HG02970 (cell line): ENCODE measurements around the gene RAB17.
"Not testable (repeated sequence)": the region's sequence is repeated elsewhere in the genome, so short reads cannot be mapped to it uniquely, and the experiment has no call there.

Source experiments
- ATAC-seq: cut with Tn5 transposase; IDR thresholded peaks from one replicate; pipeline ENCODE4 v1.9.1; 2021; ENCODE audit warnings: mild to moderate bottlenecking, moderate library complexity, moderate number of reproducible peaks; ENCODE audit not compliant: unreplicated experiment, low FRiP score

RAB17 gene

DNA sequence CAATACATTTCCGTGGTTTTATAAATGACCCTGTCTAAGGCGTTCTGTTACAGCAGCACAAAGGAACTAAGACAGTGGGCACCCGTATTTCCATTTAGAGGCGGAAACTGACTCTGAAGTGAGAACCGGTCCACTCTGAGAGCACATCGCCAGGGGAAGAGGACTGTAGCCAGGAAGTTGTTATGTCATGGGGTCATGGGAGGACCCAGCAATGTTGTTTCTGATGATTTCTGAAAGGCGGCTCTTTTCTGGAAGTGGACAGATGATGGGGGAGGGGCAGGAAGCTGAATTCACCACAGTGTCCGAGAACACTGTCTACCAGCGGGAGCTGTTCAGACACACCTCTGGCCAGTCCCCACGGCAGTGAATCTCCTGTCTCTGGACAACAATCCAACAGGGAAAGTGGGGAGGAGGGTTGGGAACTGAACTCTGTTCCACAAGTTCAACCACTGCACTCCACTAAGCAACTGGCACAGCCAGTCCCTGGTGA lies 34.7 kb upstream of the RAB17 start:
- ATAC-seq: no peak

DNA sequence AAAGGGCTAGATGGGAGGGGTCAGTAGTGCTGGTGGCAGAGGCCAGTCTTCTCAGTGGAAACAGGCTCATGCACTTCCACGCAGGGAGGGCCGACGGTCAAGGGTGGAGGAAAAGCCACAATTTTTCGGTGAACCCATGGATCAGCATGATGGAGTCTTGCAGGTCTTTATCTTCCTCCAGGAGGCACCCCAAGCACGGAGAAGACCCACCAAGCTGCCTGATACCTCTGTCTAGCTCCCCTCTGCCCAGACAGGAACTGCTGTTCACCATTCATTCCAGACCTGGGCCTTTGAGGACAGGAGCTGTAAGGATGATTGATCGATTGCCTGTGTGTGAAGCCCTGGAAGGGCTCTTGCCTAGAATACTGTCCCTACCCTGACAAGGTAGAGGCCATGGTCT lies 34.0 kb upstream of the RAB17 start:
- no peak for ATAC-seq

DNA sequence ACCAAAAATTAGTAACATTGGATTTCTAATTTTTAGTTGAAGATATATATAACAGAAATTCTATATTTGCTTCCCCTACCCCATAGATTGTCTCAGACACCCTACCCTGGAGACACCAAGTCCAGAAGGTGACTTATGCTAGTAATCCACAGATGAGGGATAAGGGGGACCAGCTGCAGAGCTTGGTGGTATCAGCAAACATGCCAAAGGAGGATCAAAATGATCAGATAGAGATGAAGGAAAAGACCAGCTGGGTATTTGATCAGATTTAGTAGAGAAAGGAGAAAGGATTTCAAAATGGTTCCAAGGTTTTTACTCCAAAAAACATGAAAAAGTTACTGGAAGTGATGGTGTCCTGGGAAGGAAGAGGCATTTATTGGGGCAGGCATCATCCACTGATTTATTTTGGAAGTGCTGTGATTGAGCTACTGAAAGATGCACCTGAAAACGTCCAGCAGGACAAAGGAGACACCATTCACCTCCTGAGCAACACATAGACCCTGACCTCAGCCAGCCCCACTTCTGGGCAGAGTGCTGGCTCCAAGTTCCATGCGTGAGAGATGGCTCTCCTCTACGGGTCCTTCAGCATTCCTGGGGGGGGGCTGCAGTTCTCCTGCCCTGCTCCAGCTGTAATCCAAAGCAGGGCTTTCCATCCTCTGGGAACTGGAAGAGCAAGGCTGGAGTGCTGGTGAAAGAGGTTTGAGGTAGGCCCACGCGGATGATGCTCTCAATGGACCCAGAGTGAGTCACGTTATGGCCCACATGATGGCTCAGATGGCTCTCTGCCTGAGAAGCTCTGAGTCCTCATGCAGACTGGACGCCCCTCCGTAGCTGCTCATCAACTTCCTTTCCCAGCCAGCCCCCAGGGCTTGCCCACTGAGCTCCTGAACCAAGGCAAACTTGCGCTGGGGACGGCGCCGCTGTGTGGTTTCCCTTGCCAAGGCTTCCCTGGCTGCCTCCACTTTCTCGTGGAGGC lies 33.2 kb upstream of the RAB17 start:
- no peak for ATAC-seq

DNA sequence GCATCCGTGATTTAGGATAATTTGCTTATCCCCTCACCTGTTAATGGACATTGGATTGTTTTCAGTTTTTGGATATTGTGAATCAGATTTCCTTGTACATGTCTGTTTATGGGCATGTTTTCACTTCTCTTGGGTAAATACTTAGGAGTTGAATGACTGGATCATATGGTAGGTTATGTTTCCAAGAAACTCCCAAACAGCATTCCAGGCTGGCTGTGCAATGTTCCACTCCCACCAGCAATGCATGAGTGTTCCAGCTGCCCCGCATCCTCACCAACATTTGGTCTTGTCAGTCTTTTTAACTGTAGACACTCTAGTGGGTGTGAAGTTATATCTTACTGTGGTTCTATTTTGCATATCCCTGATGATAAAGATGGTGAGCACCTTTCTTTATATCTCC lies 27.9 kb upstream of the RAB17 start:
- ATAC-seq: no peak

DNA sequence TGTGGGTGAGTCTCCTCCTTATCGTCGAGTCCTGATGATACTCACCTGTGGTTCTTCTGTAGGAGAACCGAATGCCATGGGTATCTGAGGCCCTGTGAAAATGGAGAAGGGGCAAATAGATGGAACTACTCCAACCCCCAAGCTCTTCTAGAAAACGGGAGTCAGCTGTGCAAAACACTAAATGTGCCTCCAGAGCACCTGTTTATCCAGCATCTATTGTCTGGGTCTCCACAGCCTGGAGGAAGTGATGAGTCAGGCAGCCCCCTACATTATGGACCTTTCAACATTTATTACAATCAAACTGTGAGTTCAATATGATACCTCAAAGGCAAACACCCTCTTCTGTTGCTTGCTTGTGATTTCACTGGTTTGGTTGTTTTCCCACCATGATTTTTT lies 27.1 kb upstream of the RAB17 start:
- ATAC-seq: no peak

DNA sequence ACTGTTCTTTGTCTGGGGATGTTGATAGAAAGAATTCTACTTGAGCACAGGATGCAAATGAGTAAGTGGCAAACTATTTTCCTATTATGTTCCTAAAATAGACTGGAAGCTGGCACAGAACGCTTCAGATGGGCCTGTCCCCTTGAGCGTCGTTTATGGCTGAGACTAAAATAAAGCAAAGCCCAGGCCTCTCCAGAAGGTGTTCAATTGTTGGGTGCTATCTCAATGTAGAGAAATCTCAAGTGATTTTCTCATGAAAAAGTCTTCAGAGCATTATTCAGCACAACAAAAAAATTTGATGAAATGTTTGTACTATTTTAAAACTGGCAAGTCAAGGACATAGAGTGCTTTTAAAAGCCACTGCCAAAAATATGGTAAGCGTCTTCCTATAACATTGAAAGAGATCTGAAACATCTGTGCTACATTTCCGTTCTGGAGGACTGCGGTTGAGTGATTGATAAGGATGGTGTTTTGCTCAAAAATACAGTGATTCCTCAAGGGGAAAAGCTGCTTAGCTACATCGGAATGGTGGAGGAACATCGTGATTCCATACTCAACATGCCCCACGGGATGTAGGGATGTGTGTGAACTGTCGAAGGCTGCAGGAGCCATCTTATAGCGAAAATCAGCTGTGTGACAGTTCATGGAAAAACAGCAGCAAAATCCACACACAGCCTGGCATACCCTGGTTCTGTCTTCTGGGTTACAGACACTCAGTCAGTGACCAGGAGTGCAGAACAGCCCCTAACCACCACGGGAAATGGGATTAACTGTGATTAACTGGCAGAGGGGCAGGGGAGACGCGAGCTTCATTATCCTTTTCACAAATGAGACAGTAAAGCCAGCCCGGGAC lies 26.4 kb upstream of the RAB17 start:
- no peak for ATAC-seq

DNA sequence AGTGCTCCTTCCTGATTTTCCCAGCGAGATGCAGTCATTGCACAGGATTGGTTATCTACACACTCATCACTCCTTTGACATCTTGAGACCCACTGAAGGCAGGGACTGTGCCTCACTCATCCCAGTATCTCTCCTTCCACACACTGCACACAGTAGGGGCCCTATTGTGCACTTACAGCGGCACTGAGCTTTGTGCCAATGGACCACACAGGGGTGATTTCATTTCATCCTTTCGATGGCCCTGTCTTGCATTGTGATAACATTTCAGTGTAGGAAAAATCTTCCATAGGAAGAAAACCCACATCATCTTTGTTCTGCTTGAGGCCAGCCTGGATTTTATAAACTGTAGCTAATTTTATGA lies 25.8 kb upstream of the RAB17 start:
- ATAC-seq: no peak

DNA sequence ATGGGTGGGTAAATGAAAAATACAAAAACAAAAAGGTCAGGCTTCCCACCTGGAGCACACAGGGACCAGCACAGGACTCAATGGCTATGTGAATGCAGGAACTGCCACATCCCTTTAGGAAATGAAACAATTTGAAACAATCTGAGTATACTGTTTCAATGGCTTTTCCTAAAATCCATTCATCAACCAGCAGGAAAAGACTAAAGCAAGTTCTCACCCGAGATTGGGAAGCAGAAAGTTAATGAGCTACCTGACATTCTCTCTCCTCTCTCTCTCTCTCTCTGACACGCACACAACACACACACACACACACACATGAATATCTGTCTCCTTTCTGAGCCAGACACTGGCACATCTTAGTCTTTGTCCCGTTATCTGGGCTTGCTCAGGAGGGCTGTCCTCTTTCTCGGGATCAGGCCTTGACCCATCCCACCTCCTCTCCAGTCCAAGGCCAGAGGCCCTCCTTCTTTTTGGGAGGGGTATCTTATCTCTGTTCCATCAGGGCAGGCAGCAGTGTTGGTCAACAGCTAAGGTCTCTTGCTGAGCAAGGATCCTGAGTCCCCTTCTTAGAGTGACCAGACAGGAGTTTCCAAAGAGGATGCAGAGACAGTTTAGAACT lies 25.2 kb upstream of the RAB17 start:
- no peak for ATAC-seq

DNA sequence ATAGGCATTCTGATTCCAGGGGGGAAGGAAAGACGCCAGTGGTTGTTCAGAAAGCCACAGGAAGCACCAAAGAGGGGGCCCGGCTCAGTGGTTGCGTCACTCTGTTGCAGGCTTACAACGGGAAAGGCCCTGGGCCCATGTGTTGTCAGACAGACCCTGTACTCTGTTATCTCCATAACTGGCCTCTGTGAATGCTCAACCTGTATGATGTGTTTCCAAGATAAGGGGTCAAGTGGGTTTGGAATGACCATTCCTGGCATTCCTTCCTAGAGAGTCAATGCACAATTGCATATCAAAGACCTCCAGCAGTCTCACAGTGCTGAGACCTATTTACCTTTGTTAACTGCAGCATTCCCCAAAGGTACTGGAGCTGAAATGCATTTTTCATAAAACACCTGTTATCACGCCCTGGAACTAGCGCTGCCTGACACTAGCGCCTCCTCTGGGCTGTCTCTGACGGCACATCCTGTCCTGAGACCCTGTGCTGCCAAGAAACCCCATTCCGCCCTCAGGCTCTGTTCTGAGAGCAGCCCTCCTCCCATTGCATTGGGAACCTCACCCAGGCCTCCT lies 23.7 kb upstream of the RAB17 start:
- no peak for ATAC-seq

DNA sequence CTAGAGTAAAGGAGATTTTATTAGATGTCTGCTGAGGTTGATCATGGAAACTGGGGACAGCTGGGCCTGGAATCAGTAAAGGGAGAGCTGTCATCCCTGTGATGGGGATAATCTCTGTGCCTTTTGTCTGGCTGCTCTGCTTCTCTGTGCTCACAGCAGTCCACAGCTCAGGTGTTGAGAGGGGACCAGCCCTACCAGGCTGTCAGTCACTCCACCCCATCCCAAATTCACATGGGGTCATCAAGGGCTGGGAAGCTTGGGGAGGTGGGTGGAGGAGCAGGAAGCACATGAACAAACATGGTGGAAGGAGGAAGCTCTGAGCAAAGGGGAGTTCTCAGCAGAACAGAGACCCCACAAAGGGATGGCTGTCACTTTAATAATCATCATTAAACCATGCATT lies 23.1 kb upstream of the RAB17 start:
- ATAC-seq: no peak

DNA sequence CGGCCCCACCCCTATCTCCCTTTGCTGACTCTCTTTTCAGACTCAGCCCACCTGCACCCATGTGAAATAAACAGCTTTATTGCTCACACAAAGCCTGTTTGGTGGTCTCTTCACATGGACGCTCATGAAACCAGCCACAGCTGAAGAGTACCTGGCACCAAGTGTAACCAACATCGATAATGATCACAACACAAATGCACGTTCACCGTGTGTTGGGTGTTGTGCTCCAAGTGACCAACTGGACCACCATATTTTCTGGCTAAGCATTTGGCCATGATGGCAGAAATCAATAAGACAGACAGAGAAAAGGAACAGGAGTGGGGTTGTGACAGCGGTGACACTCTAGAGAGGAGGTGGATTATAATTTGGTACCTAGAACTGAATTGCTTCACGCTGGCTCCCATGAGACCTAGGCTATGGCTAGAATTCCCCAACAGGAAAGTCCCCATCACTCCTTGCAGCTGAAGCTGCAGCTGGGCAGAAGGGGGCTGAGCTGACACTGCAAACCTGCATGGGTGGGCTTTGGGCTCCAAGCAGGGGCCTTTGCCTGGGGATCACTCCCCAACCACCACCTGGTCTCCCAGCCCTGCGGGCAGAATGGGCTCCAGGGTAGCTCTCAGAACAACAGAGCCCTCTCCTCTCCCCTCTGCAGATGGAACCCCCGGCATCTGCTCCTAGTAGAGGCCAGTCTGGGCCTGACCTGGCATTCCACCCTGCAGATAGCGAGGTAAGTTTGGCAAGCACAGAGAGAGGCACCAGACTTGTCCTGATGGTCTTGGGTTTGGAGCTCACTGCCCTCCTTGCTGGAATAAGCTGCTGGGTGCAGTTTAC lies 22.2 kb upstream of the RAB17 start:
- no peak for ATAC-seq

DNA sequence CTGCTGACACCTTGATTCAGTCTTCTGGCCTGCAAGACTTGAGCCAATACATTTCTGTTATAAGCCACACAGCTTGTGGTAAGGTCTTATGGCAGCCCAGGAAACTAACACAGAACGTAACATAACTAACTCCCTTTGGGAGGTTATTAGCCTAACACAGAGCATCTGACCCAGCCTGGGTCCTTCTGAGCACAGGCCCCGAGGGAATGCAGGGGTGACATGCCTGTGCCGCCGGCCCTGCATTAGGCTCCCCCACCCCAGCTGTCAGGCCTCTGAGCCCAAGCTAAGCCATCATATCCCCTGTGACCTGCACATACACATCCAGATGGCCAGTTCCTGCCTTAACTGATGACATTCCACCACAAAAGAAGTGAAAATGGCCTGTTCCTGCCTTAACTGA lies 16.0 kb upstream of the RAB17 start:
- not testable (repeated sequence) for ATAC-seq

DNA sequence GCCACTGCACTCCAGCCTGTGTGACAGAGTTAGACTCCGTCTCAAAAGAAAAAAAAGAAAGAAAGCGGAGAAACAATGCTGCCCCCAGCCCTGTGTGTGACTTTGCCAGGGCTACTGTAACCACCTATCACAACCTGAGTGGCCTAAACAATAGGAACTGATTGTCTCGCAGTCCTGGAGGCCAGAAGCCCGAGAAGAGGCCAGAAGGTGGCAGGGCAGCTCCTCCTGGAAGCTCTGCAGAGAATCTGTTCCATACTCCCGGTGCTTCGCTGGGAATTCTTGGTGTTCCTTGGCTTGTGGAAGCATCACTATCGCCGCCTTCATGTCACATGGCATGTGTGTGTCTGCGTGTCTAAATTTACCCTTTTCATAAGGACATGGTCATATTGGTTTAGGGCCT lies 14.4 kb upstream of the RAB17 start:
- ATAC-seq: no peak

DNA sequence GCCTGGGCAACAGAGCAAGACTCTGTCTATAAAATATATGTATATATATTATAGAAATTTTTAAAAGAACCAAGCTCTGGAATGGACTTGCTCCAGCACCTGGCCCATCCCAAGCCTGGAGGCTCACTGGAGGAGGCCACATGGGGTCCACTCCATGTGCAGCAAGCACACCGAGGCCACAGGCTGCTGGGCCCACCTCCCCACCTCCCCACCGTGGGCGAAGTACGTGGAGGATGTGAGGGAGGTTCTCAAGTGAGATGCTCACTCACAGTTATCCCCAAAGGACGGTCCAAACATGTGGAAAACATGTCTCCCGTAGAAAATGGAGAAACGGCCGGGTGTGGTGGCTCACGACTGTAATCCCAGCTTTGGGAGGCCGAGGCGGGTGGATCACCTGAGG lies 13.9 kb upstream of the RAB17 start:
- no peak for ATAC-seq

DNA sequence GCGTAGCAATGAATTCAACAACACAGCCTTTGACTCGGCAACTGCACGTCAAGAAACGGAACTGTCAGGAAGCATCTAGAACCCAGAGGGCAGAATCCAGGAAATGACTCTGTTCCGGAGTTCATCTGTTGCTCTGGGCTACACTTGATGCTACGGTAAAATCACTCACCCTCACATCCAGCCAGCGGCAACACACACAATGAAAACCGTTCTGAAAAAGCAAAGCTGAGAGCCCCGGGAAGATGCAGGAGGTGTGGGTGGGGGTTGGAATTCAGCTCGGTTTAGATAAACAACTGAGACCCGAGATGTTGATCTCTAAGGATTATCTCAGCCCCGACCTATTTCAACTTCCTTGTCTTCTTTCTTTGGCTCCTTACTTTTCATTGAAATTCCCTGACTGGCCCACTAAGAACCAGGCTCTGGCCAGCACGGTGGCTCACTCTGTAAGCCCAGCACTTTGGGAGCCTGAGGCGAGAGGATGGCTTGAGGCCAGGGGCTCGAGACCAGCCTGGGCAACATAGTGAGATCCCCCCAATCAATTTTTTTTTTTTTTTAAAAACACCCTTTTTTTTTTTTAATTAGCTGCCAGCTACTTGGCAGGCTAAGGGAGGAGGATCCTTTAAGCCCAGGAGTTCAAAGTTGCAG lies 13.3 kb upstream of the RAB17 start:
- no peak for ATAC-seq

DNA sequence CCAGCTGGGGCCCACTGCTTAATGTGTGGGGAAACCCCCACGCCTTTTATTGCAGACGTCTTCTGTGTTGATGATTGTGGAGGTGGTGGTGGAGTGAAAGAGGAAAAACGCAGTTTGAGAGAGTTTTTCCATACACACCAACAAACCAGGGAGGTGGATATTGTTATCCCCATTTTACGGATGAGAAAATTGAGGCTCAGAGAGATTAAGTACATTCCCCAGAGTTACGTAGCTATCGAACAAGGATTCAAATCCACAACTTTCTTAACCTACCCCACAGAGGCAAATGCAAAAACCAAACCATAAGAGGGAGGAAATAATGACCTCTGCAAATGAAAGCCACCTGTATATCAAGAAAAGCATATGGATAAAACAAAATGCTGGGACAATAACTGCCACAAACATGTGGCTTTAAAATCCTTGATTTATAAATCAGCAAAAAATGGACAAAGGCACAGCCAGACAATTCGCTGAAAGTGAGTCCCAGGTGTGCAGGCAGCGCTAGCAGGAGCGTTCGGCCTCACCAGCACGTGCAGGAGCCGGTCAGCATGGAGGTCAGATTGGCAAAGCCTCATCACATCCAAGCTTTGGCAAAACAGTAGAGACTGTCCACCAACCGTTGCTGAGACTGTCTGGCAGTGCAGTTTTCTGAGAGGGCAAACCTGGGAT lies 12.6 kb upstream of the RAB17 start:
- no peak for ATAC-seq

DNA sequence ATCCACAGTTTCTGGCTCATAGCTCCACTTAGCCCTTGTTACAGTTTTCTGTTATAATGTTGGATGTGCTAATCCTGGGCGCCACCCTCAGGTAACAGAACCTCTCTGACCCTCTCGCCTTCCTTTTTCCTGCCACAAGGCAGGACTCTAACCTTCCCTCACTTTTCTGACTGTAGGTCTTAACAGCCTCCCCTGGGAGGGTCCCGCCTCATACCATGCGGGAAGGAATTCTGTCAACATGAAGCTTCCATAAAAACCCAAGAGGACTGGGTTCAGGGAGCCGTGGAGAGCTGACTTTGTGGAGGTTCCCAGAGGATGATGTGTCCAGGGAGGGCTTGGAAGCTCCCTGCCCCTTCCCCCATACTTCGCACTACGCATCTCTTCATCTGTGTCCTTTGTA lies 11.9 kb upstream of the RAB17 start:
- no peak for ATAC-seq

DNA sequence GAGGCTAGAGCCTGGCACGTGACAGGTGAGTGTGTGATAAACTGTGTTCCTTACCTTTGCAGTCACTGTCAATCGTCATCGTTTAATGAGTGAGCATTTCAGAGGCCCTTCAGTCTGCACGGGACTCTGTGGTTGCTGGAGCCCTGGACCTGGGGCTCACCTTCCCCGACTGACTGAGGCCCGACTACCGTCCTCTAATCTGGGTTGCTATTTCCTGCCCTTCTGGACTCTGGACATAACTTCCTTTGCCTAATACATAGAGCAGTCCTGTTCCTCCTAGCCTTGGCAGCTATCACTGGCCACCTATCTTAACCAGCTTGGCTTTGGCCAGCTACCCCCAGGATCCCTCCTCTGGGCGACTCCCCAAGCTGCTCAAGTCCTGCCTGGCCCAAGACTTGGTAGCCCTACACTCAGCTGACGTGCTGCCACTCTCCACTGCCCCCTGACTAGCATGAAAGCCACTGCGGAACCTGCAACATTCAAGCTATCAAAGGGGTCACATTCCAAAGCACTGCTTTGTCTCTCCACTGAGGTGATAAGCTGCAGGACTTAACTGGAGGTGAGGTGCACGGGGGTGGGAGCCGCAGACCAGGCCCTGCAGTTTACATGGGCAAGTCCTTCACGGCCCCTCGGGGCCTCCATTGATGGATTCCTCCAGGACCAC lies 11.1 kb upstream of the RAB17 start:
- no peak for ATAC-seq
